Esophagus squamous epithelium (tissue), 5 donors: Measurements from ENCODE around the gene ZCWPW1. TPM values are rescaled to one million over a fixed set of nuclear protein-coding genes. Genes with fewer than 3 reads are reported as not detected.

Experiments
- DNase-seq: peaks from one replicate; lab custom pipeline; 2025; lab: John Stamatoyannopoulos, UW
- H3K27ac ChIP-seq, 4 donors: fragments of 200-600 bp; sonication (generic); one replicate each; pipeline ENCODE4 v1.5.1; 2016 to 2019; ENCODE audit warnings: mild to moderate bottlenecking in 1 of 4
- H3K27me3 ChIP-seq, 4 donors: fragments of 200-600 bp; sonication (generic); 1 replicate in 3 of 4; 2 replicates in 1 of 4; pipeline versions ENCODE4 v1.5.1 to v1.6.0; 2017 to 2021; ENCODE audit warnings: antibody characterized with exemption in 1 of 4
- H3K36me3 ChIP-seq, 3 donors: fragments of 200-600 bp; sonication (generic); one replicate each; pipeline ENCODE4 v1.5.1; 2016 to 2019
- H3K4me1 ChIP-seq, 3 donors: fragments of 200-600 bp; sonication (generic); one replicate each; pipeline ENCODE4 v1.5.1; 2017 to 2019
- H3K4me3 ChIP-seq, 4 donors: fragments of 200-600 bp; sonication (generic); 1 replicate in 3 of 4; 2 replicates in 1 of 4; pipeline ENCODE4 v1.5.1; 2016 to 2019; ENCODE audit warnings: mild to moderate bottlenecking in 2 of 4, moderate library complexity in 1 of 4
- H3K9me3 ChIP-seq, 3 donors: fragments of 200-600 bp; sonication (generic); one replicate each; pipeline ENCODE4 v1.5.1; 2016 to 2019
- CTCF ChIP-seq, 6 experiments: fragments of 450-650 bp in 4 of 6; fragments of 200-600 bp in 2 of 6; sonication (generic) in 2 of 6; IDR thresholded peaks; one replicate each; pipeline ENCODE4 v1.5.1; 2016 to 2019; ENCODE audit warnings: antibody characterized with exemption in 6 of 6, mild to moderate bottlenecking in 4 of 6, moderate library complexity in 4 of 6
- POLR2A ChIP-seq, 4 donors: fragments of 450-650 bp; IDR thresholded peaks; one replicate each; pipeline ENCODE4 v1.6.1; 2017; ENCODE audit warnings: antibody characterized with exemption in 4 of 4, mild to moderate bottlenecking in 4 of 4, moderate library complexity in 3 of 4
- WGBS, 2 donors: methylation state at CpG; one replicate each; pipeline ENCODE4 v1.1.5; 2018; 5-methylcytosine and 5-hydroxymethylcytosine counted together
- intact Hi-C: fragments of 100-400 bp; cut with DNase I; formaldehyde crosslinking; loops from one replicate; pipeline ENCODE4 v1.15.0; 2022
- total RNA-seq, 4 donors: library from RNA; depleted of rRNA; stranded (reverse); fragments of >200 nt; gene quantifications; one replicate each; pipeline ENCODE4 v1.1.0, GENCODE V29; 2016
- donor health status: DM: yes; HTN: yes; CAD: no.

ZCWPW1 gene
- total RNA-seq, 4 donors from 2014 or later: 0.83 to 4.2 (median 1.5) TPM

- H3K4me3 ChIP-seq: no peak overlapping the region
- no peak for DNase-seq
- intact Hi-C loops: loop anchor here (10.0 kb wide), 1 partner anchor 124 kb away; no protein-coding TSS in a partner anchor
- no peaks in the 10 kb centered on the region for H3K4me1 ChIP-seq
- peaks cover 38 to 99% (median 51%) of the 10 kb centered on the region in 3 donors for H3K36me3 ChIP-seq
- no peak overlapping the region for H3K27ac ChIP-seq
- H3K27me3 ChIP-seq: no peaks in the 10 kb centered on the region
- WGBS, 2 donors: 93 to 100% methylated on average over 5 to 6 of the region's 8 CpGs
- no peak for TF ChIP-seq CTCF (IDR thresholded peaks at IDR 0.05)
- TF ChIP-seq POLR2A (IDR thresholded peaks at IDR 0.05): no peak
- no peaks in the 10 kb centered on the region for H3K9me3 ChIP-seq
Measured at GRCh38 chr7:100358857-100359212, 69.7 kb downstream of the ZCWPW1 start.

- Histone ChIP-seq H3K4me1 (no peaks in the 10 kb centered on the region), H3K27ac (no peak within 1 kb of the TSS), H3K36me3 (peaks cover 38 to 100% (median 57%) of the 10 kb centered on the region in 3 donors), H3K9me3 (no peaks in the 10 kb centered on the region), H3K4me3 (no peak within 1 kb of the TSS), H3K27me3 (no peaks in the 10 kb centered on the region)
- DNase-seq: no peak
- TF ChIP-seq POLR2A (IDR thresholded peaks at IDR 0.05) (no peak), CTCF (IDR thresholded peaks at IDR 0.05) (no peak)
- WGBS, 2 donors: 73 to 83% methylated on average over 4 of the region's 11 CpGs
- intact Hi-C loops: loop anchor here (10.0 kb wide), 1 partner anchor 123 kb away; no protein-coding TSS in a partner anchor
Measured at GRCh38 chr7:100358027-100358856, 70.3 kb downstream of the ZCWPW1 start, which contains the start of gene PILRB. Gene PILRB (plus strand): TSS chr7:100358117. CDS start chr7:100358303, 186 bp downstream.

GRCh38 chr7:100357131-100357561 is 71.4 kb downstream of the ZCWPW1 start:
- intact Hi-C loops: loop anchor here (10.0 kb wide), 1 partner anchor 122 kb away; no protein-coding TSS in a partner anchor
- no peaks in the 10 kb centered on the region for H3K27me3 ChIP-seq
- TF ChIP-seq CTCF (IDR thresholded peaks at IDR 0.05) (no peak), POLR2A (IDR thresholded peaks at IDR 0.05) (no peak)
- H3K9me3 ChIP-seq: no peaks in the 10 kb centered on the region
- H3K27ac ChIP-seq: no peak overlapping the region
- no peaks in the 10 kb centered on the region for H3K4me1 ChIP-seq
- WGBS, 2 donors: 80% methylated on average over 1 of the region's 6 CpGs; no CpG with 5 or more reads in 1 of the 2 donors
- H3K36me3 ChIP-seq: peaks cover 43 to 100% (median 65%) of the 10 kb centered on the region in 3 donors
- no peak overlapping the region for H3K4me3 ChIP-seq
- DNase-seq: no peak

- intact Hi-C loops: loop anchor here (10.0 kb wide), 1 partner anchor 122 kb away; no protein-coding TSS in a partner anchor
- TF ChIP-seq CTCF (IDR thresholded peaks at IDR 0.05) (no peak), POLR2A (IDR thresholded peaks at IDR 0.05) (no peak)
Measured at GRCh38 chr7:100356416-100357068, 72.0 kb downstream of the ZCWPW1 start.

More at GRCh38 chr7:100356416-100357068, 72.0 kb downstream of the ZCWPW1 start:
- H3K36me3 ChIP-seq: peaks cover 49 to 100% (median 63%) of the 10 kb centered on the region in 3 donors
- H3K4me3 ChIP-seq: no peak overlapping the region
- no peaks in the 10 kb centered on the region for H3K4me1 ChIP-seq
- H3K9me3 ChIP-seq: no peaks in the 10 kb centered on the region
- H3K27ac ChIP-seq: no peak overlapping the region
- DNase-seq: no peak
- 81% methylated on average over 4 of the region's 8 CpGs; no CpG with 5 or more reads in 1 of the 2 donors for WGBS, 2 donors
- no peaks in the 10 kb centered on the region for H3K27me3 ChIP-seq
